ENCODE data around the gene KRT24. TPM values are rescaled to one million over a fixed set of nuclear protein-coding genes. Genes with fewer than 3 reads are reported as not detected.

KRT24 gene
- not detected in 2 replicates for total RNA-seq

DNA sequence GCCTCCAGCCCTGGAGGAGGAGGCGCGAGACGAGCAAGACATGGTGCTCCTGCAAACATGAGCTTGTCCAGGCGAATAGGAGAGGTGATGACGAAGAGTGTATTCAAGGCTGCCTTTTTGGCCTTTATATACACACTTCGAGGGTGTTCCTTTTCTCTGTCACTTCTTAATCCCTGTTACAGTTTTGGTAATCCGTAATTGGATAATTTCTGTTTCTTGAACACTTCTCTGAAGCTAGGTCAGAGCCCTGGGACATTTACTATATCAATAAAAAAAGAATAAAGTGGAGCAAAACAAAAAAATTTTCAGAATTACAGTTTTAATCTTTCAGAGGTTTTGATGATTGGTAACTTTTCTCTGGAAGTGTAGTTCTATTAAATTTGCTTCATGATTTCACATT lies at the start of gene KRT24:
TSS of gene KRT24 (minus strand) at position 101 of the 400 bp plus-strand sequence. CDS start at position 42, 59 bp downstream.

DNA sequence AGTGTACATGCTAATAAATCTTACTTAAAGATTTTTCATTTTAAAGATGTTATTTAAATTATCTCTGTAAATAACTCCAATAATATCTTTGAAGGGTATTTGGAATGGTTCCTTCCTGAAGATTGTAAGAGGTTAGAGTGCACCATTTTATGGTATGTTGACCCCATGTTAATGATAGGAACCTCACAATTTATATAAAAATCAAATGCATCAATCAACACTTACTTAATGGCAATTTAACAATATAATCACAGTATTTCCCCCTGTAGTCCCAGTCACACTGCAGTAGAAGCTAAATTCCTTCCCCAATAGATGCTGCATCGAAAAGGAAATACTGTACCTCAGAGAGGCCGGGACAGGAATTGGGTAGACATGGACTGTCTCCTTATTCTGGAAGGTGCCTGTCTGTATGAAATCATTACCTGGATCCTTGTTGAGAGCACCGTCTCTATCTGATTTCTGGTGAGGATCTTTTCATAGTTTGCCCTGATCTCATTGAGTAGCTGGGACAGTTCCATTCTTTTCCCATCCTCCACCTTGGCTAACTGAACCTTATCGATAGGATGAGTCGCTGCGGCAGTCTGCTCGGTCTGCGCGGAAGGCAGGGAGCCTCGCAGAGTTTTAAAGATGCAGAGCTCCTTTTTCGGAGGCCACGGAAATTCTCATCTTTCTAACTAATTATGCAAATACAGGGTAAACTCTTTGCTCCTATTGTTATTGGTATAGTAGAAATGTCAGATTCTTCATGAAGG lies 38.8 kb downstream of the KRT24 start, which contains the start of gene KRT222:
TSS of gene KRT222 (minus strand) at position 596 of the 752 bp plus-strand sequence. CDS start at position 518, 78 bp downstream.

Other genes starting within 250 kb of the KRT24 start
- gene TNS4, start 202.1 kb downstream of the KRT24 start, total RNA-seq = under 0.01 TPM in 1 of 2 replicates, not detected in the other
- gene CCR7, start 138.3 kb downstream of the KRT24 start, total RNA-seq = not detected in 2 replicates
- 70.2 TPM in 2 replicates for gene SMARCE1, start 55.9 kb downstream of the KRT24 start, total RNA-seq
- gene KRT222, start 38.6 kb downstream of the KRT24 start, total RNA-seq = 0.20 and 0.37 TPM in 2 replicates
- gene KRT25, start 51.6 kb upstream of the KRT24 start, total RNA-seq = not detected in 2 replicates
- gene KRT26, start 68.4 kb upstream of the KRT24 start, total RNA-seq = not detected in 2 replicates
- not detected in 2 replicates for gene KRT27, start 78.8 kb upstream of the KRT24 start, total RNA-seq
- not detected in 2 replicates for gene KRT28, start 96.2 kb upstream of the KRT24 start, total RNA-seq
- 0.37 and 2.2 TPM in 2 replicates for gene KRT10, start 118.9 kb upstream of the KRT24 start, total RNA-seq
- gene KRT12, start 163.5 kb upstream of the KRT24 start, total RNA-seq = not detected in 2 replicates
- gene KRT20, start 181.5 kb upstream of the KRT24 start, total RNA-seq = not detected in 2 replicates
- gene KRT23, start 233.9 kb upstream of the KRT24 start, total RNA-seq = not detected in 2 replicates